Neuronal stem cell (in vitro differentiated cells): ENCODE data around the gene IL19.
A peak's percentile ranks its signal among the peaks of the same experiment; 100 is the strongest.
"Not testable (repeated sequence)": the region's sequence is repeated elsewhere in the genome, so short reads cannot be mapped to it uniquely, and the experiment has no call there.

Experiments used
- DNase-seq: peaks from one replicate; pipeline ENCODE4 v3.0.0-alpha.2; 2013; ENCODE audit warnings: low spot score
- H2AFZ ChIP-seq: one replicate; pipeline ENCODE4 v1.6.1; 2013; ENCODE audit warnings: mild to moderate bottlenecking, low read length, inconsistent platforms
- H2AK5ac ChIP-seq: 2 replicates; pipeline ENCODE4 v1.6.1; 2013; ENCODE audit warnings: low read depth, mild to moderate bottlenecking, inconsistent platforms, low read length, moderate library complexity, mixed read lengths
- H2BK120ac ChIP-seq: 2 replicates; pipeline ENCODE4 v1.6.1; 2013; ENCODE audit warnings: low read depth, mild to moderate bottlenecking, inconsistent platforms, low read length, moderate library complexity, mixed read lengths
- H2BK12ac ChIP-seq: one replicate; pipeline ENCODE4 v1.6.1; 2013; ENCODE audit warnings: low read length, inconsistent platforms
- H2BK15ac ChIP-seq: 2 replicates; pipeline ENCODE4 v1.6.1; 2013; ENCODE audit warnings: mild to moderate bottlenecking, low read length, inconsistent platforms, mixed read lengths
- H2BK5ac ChIP-seq: one replicate; pipeline ENCODE4 v1.6.1; 2013; ENCODE audit warnings: inconsistent platforms, mild to moderate bottlenecking, low read length, moderate library complexity
- H3K14ac ChIP-seq: one replicate; pipeline ENCODE4 v1.6.1; 2013; ENCODE audit warnings: low read length, inconsistent platforms
- H3K18ac ChIP-seq: 2 replicates; pipeline ENCODE4 v1.6.1; 2013; ENCODE audit warnings: low read length, inconsistent platforms
- H3K23ac ChIP-seq: 2 replicates; pipeline ENCODE4 v1.6.1; 2013; ENCODE audit warnings: low read depth, mild to moderate bottlenecking, mixed read lengths, low read length, inconsistent platforms; ENCODE audit not compliant: poor library complexity
- H3K27ac ChIP-seq: replicated peaks from 3 replicates; pipeline ENCODE4 v1.5.1; 2013; ENCODE audit warnings: low read length, inconsistent platforms
- H3K27me3 ChIP-seq, 3 experiments: 2 replicates each; pipeline ENCODE4 v1.6.1; 2013; ENCODE audit warnings: low read length in 3 of 3, mild to moderate bottlenecking in 2 of 3, inconsistent platforms in 1 of 3, low read depth in 1 of 3, mixed read lengths in 1 of 3, moderate library complexity in 1 of 3; ENCODE audit not compliant: control insufficient read depth in 3 of 3, insufficient read depth in 3 of 3
- H3K36me3 ChIP-seq, 2 donors: replicated peaks in 1 of 2; 2 replicates each; pipeline ENCODE4 v1.6.1; 2013; ENCODE audit warnings: low read length in 2 of 2; ENCODE audit not compliant: control insufficient read depth in 2 of 2, insufficient read depth in 2 of 2
- H3K4ac ChIP-seq: 2 replicates; pipeline ENCODE4 v1.6.1; 2013; ENCODE audit warnings: inconsistent platforms, mild to moderate bottlenecking, low read length, moderate library complexity
- H3K4me1 ChIP-seq, 2 donors: 1 replicate in 1 of 2; 2 replicates in 1 of 2; pipeline ENCODE4 v1.6.1; 2013; ENCODE audit warnings: low read length in 2 of 2, low read depth in 1 of 2; ENCODE audit not compliant: control insufficient read depth in 2 of 2, insufficient read depth in 1 of 2
- H3K4me2 ChIP-seq: one replicate; pipeline ENCODE4 v1.6.1; 2013; ENCODE audit warnings: mild to moderate bottlenecking, low read length, inconsistent platforms; ENCODE audit not compliant: insufficient read depth, poor library complexity, severe bottlenecking
- H3K4me3 ChIP-seq, 2 donors: 2 replicates each; pipeline ENCODE4 v1.5.1; 2013; ENCODE audit warnings: low read length in 2 of 2, mild to moderate bottlenecking in 2 of 2, inconsistent platforms in 1 of 2, moderate library complexity in 1 of 2
- H3K79me1 ChIP-seq: one replicate; pipeline ENCODE4 v1.6.1; 2013; ENCODE audit warnings: low read depth, mild to moderate bottlenecking, inconsistent platforms, low read length, moderate library complexity
- H3K9ac ChIP-seq: one replicate; pipeline ENCODE4 v1.6.1; 2013; ENCODE audit warnings: mild to moderate bottlenecking, low read depth, low read length, inconsistent platforms; ENCODE audit not compliant: poor library complexity
- H3K9me3 ChIP-seq, 2 donors: replicated peaks in 1 of 2; 2 replicates each; pipeline versions ENCODE3 to v1.6.1; 2013; ENCODE audit warnings: low read length in 2 of 2, mild to moderate bottlenecking in 2 of 2, inconsistent platforms in 1 of 2, low read depth in 1 of 2, mixed read lengths in 1 of 2, moderate library complexity in 1 of 2; ENCODE audit not compliant: control insufficient read depth in 2 of 2, insufficient read depth in 1 of 2
- H4K8ac ChIP-seq: one replicate; pipeline ENCODE4 v1.6.1; 2013; ENCODE audit warnings: low read depth, mild to moderate bottlenecking, inconsistent platforms, low read length, moderate library complexity
- H4K91ac ChIP-seq: one replicate; pipeline ENCODE4 v1.6.1; 2013; ENCODE audit warnings: low read length, low read depth, mild to moderate bottlenecking, inconsistent platforms; ENCODE audit not compliant: poor library complexity
- WGBS, 2 donors: extraction: QIAGEN DNeasy Blood & Tissue Kit; methylation state at CpG; one replicate each; pipeline ENCODE4 v1.1.7; 2013; ENCODE audit warnings: missing lambda C conversion rate in 2 of 2, mixed read lengths in 1 of 2; ENCODE audit not compliant: insufficient read length in 2 of 2, insufficient replicate concordance in 1 of 2; ENCODE audit errors: extremely low coverage in 2 of 2; 5-methylcytosine and 5-hydroxymethylcytosine counted together

The IL19 gene

GRCh38 chr1:206765771-206766170, 4.8 kb upstream of the IL19 start:
- not testable (repeated sequence) for H3K14ac ChIP-seq, H3K36me3 ChIP-seq, H2AK5ac ChIP-seq, H3K4me2 ChIP-seq, H3K4me3 ChIP-seq, H3K18ac ChIP-seq, H4K91ac ChIP-seq, H3K4ac ChIP-seq, H3K9ac ChIP-seq, H2BK120ac ChIP-seq, H2BK15ac ChIP-seq, H2BK12ac ChIP-seq, H3K9me3 ChIP-seq, H2AFZ ChIP-seq, H3K27ac ChIP-seq, H4K8ac ChIP-seq, H3K23ac ChIP-seq, H3K79me1 ChIP-seq, H3K4me1 ChIP-seq, H2BK5ac ChIP-seq, DNase-seq
- peaks cover 0 to 19% (median 0%) of the 10 kb centered on the region in 3 experiments for H3K27me3 ChIP-seq
- no CpG with 5 or more reads among the region's 1 CpG for WGBS, 2 donors

GRCh38 chr1:206766251-206766856, 4.2 kb upstream of the IL19 start:
- Histone ChIP-seq H3K4ac (no peak overlapping the region), H3K27ac (no peak overlapping the region)
- DNase-seq = no peak

GRCh38 chr1:206768472-206769303, 1.9 kb upstream of the IL19 start:
- H3K79me1 ChIP-seq = no peaks in the 10 kb centered on the region
- H3K4me2 ChIP-seq = no peak overlapping the region
- H2BK120ac ChIP-seq = no peak overlapping the region
- H3K36me3 ChIP-seq = no peaks in the 10 kb centered on the region
- no peak overlapping the region for H3K23ac ChIP-seq
- no peak overlapping the region for H2BK5ac ChIP-seq
- no peak for DNase-seq
- peaks cover 0 to 5% of the 10 kb centered on the region in 2 donors for H3K4me1 ChIP-seq
- H2BK15ac ChIP-seq = no peak overlapping the region
- H2AK5ac ChIP-seq = no peak overlapping the region
- no peak overlapping the region for H2AFZ ChIP-seq
- no peak overlapping the region for H4K91ac ChIP-seq
- no peak overlapping the region for H3K14ac ChIP-seq
- H3K27ac ChIP-seq = no peak overlapping the region
- H3K9me3 ChIP-seq = no peaks in the 10 kb centered on the region
- peak overlapping the region in 1 of 2 donors; percentile 43 for H3K4me3 ChIP-seq
- H3K27me3 ChIP-seq = peaks cover 0 to 40% (median 0%) of the 10 kb centered on the region in 3 experiments
- H3K4ac ChIP-seq = no peak overlapping the region
- H3K9ac ChIP-seq = no peak overlapping the region
- H2BK12ac ChIP-seq = no peak overlapping the region
- peak overlapping the region; percentile 20 for H3K18ac ChIP-seq
- WGBS, 2 donors = no CpG with 5 or more reads among the region's 14 CpGs
- H4K8ac ChIP-seq = peak overlapping the region; percentile 7

More at GRCh38 chr1:206766251-206766856, 4.2 kb upstream of the IL19 start:
- Histone ChIP-seq H2AK5ac (no peak overlapping the region), H2BK12ac (no peak overlapping the region), H3K27me3 (peaks cover 0 to 25% (median 0%) of the 10 kb centered on the region in 3 experiments), H3K18ac (peak overlapping the region; percentile 54), H3K79me1 (no peaks in the 10 kb centered on the region), H2BK15ac (no peak overlapping the region), H3K4me2 (no peak overlapping the region), H4K91ac (no peak overlapping the region), H3K9ac (no peak overlapping the region), H3K4me3 (no peak overlapping the region), H3K4me1 (peaks cover 0 to 5% of the 10 kb centered on the region in 2 donors), H2BK5ac (no peak overlapping the region), H3K36me3 (no peaks in the 10 kb centered on the region), H2BK120ac (no peak overlapping the region), H3K23ac (no peak overlapping the region), H3K14ac (no peak overlapping the region), H4K8ac (no peak overlapping the region), H2AFZ (no peak overlapping the region), H3K9me3 (no peaks in the 10 kb centered on the region)
- no CpG with 5 or more reads among the region's 8 CpGs for WGBS, 2 donors

- no peak overlapping the region for H3K14ac ChIP-seq
- H2BK5ac ChIP-seq = no peak overlapping the region
- no peak overlapping the region for H2AFZ ChIP-seq
- no peaks in the 10 kb centered on the region for H3K79me1 ChIP-seq
- H3K23ac ChIP-seq = no peak overlapping the region
- no peak overlapping the region for H2BK120ac ChIP-seq
- H3K9me3 ChIP-seq = no peaks in the 10 kb centered on the region
- H3K4me1 ChIP-seq = peaks cover 0 to 5% of the 10 kb centered on the region in 2 donors
- H3K36me3 ChIP-seq = no peaks in the 10 kb centered on the region
- no peak overlapping the region for H3K27ac ChIP-seq
- peaks cover 0 to 40% (median 0%) of the 10 kb centered on the region in 3 experiments for H3K27me3 ChIP-seq
- no peak overlapping the region for H3K9ac ChIP-seq
- no peak overlapping the region for H2BK12ac ChIP-seq
- H2BK15ac ChIP-seq = no peak overlapping the region
- DNase-seq = no peak
- no peak overlapping the region for H3K4ac ChIP-seq
- no peak overlapping the region for H3K4me2 ChIP-seq
- peak overlapping the region; percentile 7 for H4K8ac ChIP-seq
- H3K4me3 ChIP-seq = peak overlapping the region in 1 of 2 donors; percentile 43
- H3K18ac ChIP-seq = no peak overlapping the region
- H2AK5ac ChIP-seq = no peak overlapping the region
- WGBS, 2 donors = no CpG with 5 or more reads among the region's 7 CpGs
- H4K91ac ChIP-seq = no peak overlapping the region
Observed at GRCh38 chr1:206769304-206769731, 1.3 kb upstream of the IL19 start.
